HCT116 (cell line): Measurements from ENCODE around the gene PLK5. TPM values are rescaled to one million over a fixed set of nuclear protein-coding genes. Genes with fewer than 3 reads are reported as not detected.

Experiments
- ATAC-seq: fragments of 200-7000 bp; cut with Tn5 transposase; 2 replicates; pipeline ENCODE4 v1.9.1; 2020; ENCODE audit warnings: mild to moderate bottlenecking, moderate library complexity
- BruUV-seq: library from RNA; stranded (reverse); fragments of 400-500 nt; replicated peaks from 2 replicates; lab custom pipeline; 2021; lab: Mats Ljungman, UMichigan
- CTCF ChIA-PET: fragments of 300-600 bp; sonication (Branson Sonifier 250); formaldehyde crosslinking; loops from one replicate; lab custom pipeline; 2021; ENCODE audit warnings: antibody characterized with exemption; lab: Charles Lee
- POLR2A ChIA-PET: fragments of 300-600, 350-600 bp; sonication (Branson Sonifier 250); formaldehyde crosslinking; loops from one replicate; lab custom pipeline; 2021; ENCODE audit warnings: antibody characterized with exemption; lab: Charles Lee
- RAD21 ChIA-PET, 2 experiments: fragments of 300-600 bp; sonication (Branson Sonifier 250); formaldehyde crosslinking; loops; one replicate each; lab custom pipeline; 2023; ENCODE audit warnings: low total read pairs in 2 of 2; ENCODE audit not compliant: uncharacterized antibody in 2 of 2, unreplicated experiment in 2 of 2, low non-redundant PET in 1 of 2; lab: Charles Lee
- DNase-seq: peaks from one replicate; pipeline ENCODE4 v3.0.0-alpha.2; 2010; ENCODE audit warnings: low read depth, low spot score
- H2AFZ ChIP-seq: fragments of 200-600 bp; shearing (Covaris generic), sonication (generic); 2 replicates; pipeline ENCODE4 v1.6.1; 2017; ENCODE audit warnings: low read depth, mixed run types, mixed read lengths, antibody characterized with exemption, low read length; ENCODE audit not compliant: poor library complexity, severe bottlenecking
- H3K27ac ChIP-seq: 2 replicates; pipeline ENCODE4 v1.5.1; 2012; ENCODE audit warnings: low read depth, low read length
- H3K27me3 ChIP-seq: fragments of 200-600 bp; sonication (generic); 2 replicates; pipeline ENCODE4 v1.6.1; 2016; ENCODE audit warnings: mixed run types, low read length, mixed read lengths; ENCODE audit not compliant: insufficient read depth
- H3K36me3 ChIP-seq, 2 experiments: fragments of 200-500 bp in 1 of 2; fragments of 200-600 bp in 1 of 2; sonication (Bioruptor generic) in 1 of 2; sonication (generic) in 1 of 2; 2 replicates each; pipeline versions ENCODE4 v1.5.1 to v1.6.1; 2014 to 2016; ENCODE audit warnings: low read length in 2 of 2, inconsistent platforms in 1 of 2, mixed read lengths in 1 of 2, mixed run types in 1 of 2; ENCODE audit not compliant: insufficient read depth in 2 of 2, control insufficient read depth in 1 of 2
- H3K4me1 ChIP-seq, 2 experiments: fragments of 200-600 bp in 1 of 2; sonication (generic) in 1 of 2; 2 replicates each; pipeline versions ENCODE4 v1.5.1 to v1.6.1; 2012 to 2017; ENCODE audit warnings: low read length in 2 of 2, inconsistent platforms in 1 of 2, mild to moderate bottlenecking in 1 of 2, mixed read lengths in 1 of 2, mixed run types in 1 of 2, moderate library complexity in 1 of 2; ENCODE audit not compliant: insufficient read depth in 2 of 2, control insufficient read depth in 1 of 2
- H3K4me2 ChIP-seq: fragments of 200-600 bp; sonication (generic); 2 replicates; pipeline ENCODE4 v1.6.1; 2017; ENCODE audit warnings: mixed run types, low read length, mixed read lengths
- H3K4me3 ChIP-seq, 2 experiments: fragments of 200-600 bp in 1 of 2; sonication (generic) in 1 of 2; replicated peaks in 1 of 2; 2 replicates each; pipeline ENCODE4 v1.5.1; 2011 to 2016; ENCODE audit warnings: low read length in 2 of 2, control low read depth in 1 of 2, low read depth in 1 of 2, mild to moderate bottlenecking in 1 of 2, mixed read lengths in 1 of 2, mixed run types in 1 of 2
- H3K79me2 ChIP-seq: fragments of 200-600 bp; sonication (generic); 2 replicates; pipeline ENCODE4 v1.6.1; 2017; ENCODE audit warnings: mild to moderate bottlenecking, mixed run types, low read length, moderate library complexity, mixed read lengths; ENCODE audit not compliant: insufficient read depth
- H3K9ac ChIP-seq: fragments of 200-600 bp; sonication (generic); 2 replicates; pipeline ENCODE4 v1.6.1; 2016; ENCODE audit warnings: low read length, mixed read lengths
- H3K9me2 ChIP-seq: fragments of 200-600 bp; sonication (generic), shearing (Covaris generic); 2 replicates; pipeline ENCODE4 v1.6.1; 2017; ENCODE audit warnings: mixed run types, mild to moderate bottlenecking, moderate library complexity; ENCODE audit not compliant: insufficient read depth
- H3K9me3 ChIP-seq, 2 experiments: fragments of 200-500 bp in 1 of 2; fragments of 200-600 bp in 1 of 2; sonication (Bioruptor generic) in 1 of 2; sonication (generic) in 1 of 2; 2 replicates each; pipeline ENCODE4 v1.6.1; 2014 to 2017; ENCODE audit warnings: low read length in 2 of 2, mixed read lengths in 2 of 2, inconsistent platforms in 1 of 2, low read depth in 1 of 2, mild to moderate bottlenecking in 1 of 2, mixed run types in 1 of 2, moderate library complexity in 1 of 2; ENCODE audit not compliant: control insufficient read depth in 1 of 2, insufficient read depth in 1 of 2
- H4K20me1 ChIP-seq: fragments of 200-600 bp; sonication (generic), shearing (Covaris generic); 2 replicates; pipeline ENCODE4 v1.6.1; 2017; ENCODE audit warnings: mixed run types, mild to moderate bottlenecking, moderate library complexity; ENCODE audit not compliant: insufficient read depth
- CBX3 ChIP-seq: IDR thresholded peaks from 2 replicates; pipeline ENCODE4 v1.6.1; 2012; ENCODE audit warnings: low read depth
- CEBPB ChIP-seq: IDR thresholded peaks from 2 replicates; pipeline ENCODE4 v1.6.1; 2012; ENCODE audit warnings: low read depth
- CTCF ChIP-seq, 3 experiments: fragments of 200-600 bp in 1 of 3; sonication (generic) in 1 of 3; IDR thresholded peaks in 2 of 3; conservative IDR thresholded peaks in 1 of 3; 2 replicates each; pipeline ENCODE4 v1.5.1; 2012 to 2017; ENCODE audit warnings: low read depth in 2 of 3, low read length in 2 of 3, antibody characterized with exemption in 1 of 3, borderline replicate concordance in 1 of 3, control low read depth in 1 of 3, mild to moderate bottlenecking in 1 of 3, mixed read lengths in 1 of 3, mixed run types in 1 of 3, moderate library complexity in 1 of 3; ENCODE audit not compliant: insufficient read depth in 1 of 3
- EZH2 ChIP-seq: fragments of 200-600 bp; sonication (generic); IDR thresholded peaks from 2 replicates; pipeline ENCODE4 v1.6.1; 2017; ENCODE audit warnings: antibody characterized with exemption, mixed run types
- EZH2phosphoT487 ChIP-seq: fragments of 200-600 bp; IDR thresholded peaks from 2 replicates; pipeline ENCODE4 v1.6.1; 2018; ENCODE audit warnings: antibody characterized with exemption, borderline replicate concordance
- FOSL1 ChIP-seq: IDR thresholded peaks from 2 replicates; pipeline ENCODE4 v1.6.1; 2012; ENCODE audit warnings: low read depth
- POLR2A ChIP-seq: IDR thresholded peaks from 2 replicates; pipeline ENCODE4 v1.7.0; 2011; ENCODE audit warnings: borderline replicate concordance; ENCODE audit not compliant: insufficient read depth, insufficient read length; ENCODE audit errors: extremely low read depth
- POLR2AphosphoS5 ChIP-seq: IDR thresholded peaks from 2 replicates; pipeline ENCODE4 v1.6.1; 2011; ENCODE audit warnings: mild to moderate bottlenecking, low read depth, low read length, moderate library complexity
- RAD21 ChIP-seq: IDR thresholded peaks from 2 replicates; pipeline ENCODE4 v1.6.1; 2012; ENCODE audit warnings: low read depth, mild to moderate bottlenecking
- SP1 ChIP-seq: IDR thresholded peaks from 2 replicates; pipeline ENCODE4 v1.6.1; 2012; ENCODE audit warnings: low read depth
- SRF ChIP-seq: IDR thresholded peaks from 2 replicates; pipeline ENCODE4 v1.6.1; 2012; ENCODE audit warnings: low read depth
- TCF7L2 ChIP-seq: IDR thresholded peaks from 2 replicates; pipeline ENCODE4 v1.7.0; 2011; ENCODE audit warnings: borderline replicate concordance, inconsistent platforms; ENCODE audit not compliant: insufficient read depth, insufficient read length; ENCODE audit errors: extremely low read depth
- YY1 ChIP-seq: IDR thresholded peaks from 2 replicates; pipeline ENCODE4 v1.6.1; 2011; ENCODE audit warnings: low read length, low read depth, moderate library complexity, mild to moderate bottlenecking; ENCODE audit not compliant: insufficient replicate concordance; ENCODE audit errors: extremely low read depth
- ZFX ChIP-seq: fragments of 450-650 bp; IDR thresholded peaks from 2 replicates; pipeline ENCODE4 v1.6.1; 2017
- ZNF274 ChIP-seq: fragments of 200-500 bp; sonication (Bioruptor generic); IDR thresholded peaks from 2 replicates; pipeline ENCODE4 v1.6.1; 2014; ENCODE audit warnings: mild to moderate bottlenecking, low read depth, low read length, inconsistent platforms
- intact Hi-C: fragments of 100-400 bp; cut with micrococcal nuclease; formaldehyde crosslinking; loops from 2 replicates; pipeline ENCODE4 v1.10.0; 2022
- total RNA-seq: library from RNA; stranded (reverse); gene quantifications from one replicate; pipeline ENCODE4 v1.2.1, GENCODE V29; 2021; ENCODE audit not compliant: unreplicated experiment

Gene PLK5
- total RNA-seq, 1 experiment from 2014 or later, result not detected

- Histone ChIP-seq H3K36me3 (no peaks in the 10 kb centered on the region), H4K20me1 (no peaks in the 10 kb centered on the region), H3K4me2 (no peak overlapping the region), H3K79me2 (peaks cover 10% of the 10 kb centered on the region; the same call in 1 of the 2 replicates), H3K4me3 (no peak overlapping the region), H2AFZ (no peak overlapping the region), H3K27ac (no peak overlapping the region), H3K9me3 (no peaks in the 10 kb centered on the region), H3K4me1 (peaks cover 10 to 27% of the 10 kb centered on the region in 2 experiments), H3K27me3 (no peaks in the 10 kb centered on the region), H3K9me2 (no peaks in the 10 kb centered on the region), H3K9ac (no peak overlapping the region)
- POLR2A ChIA-PET, result no interaction called here
- no peak for TF ChIP-seq SP1
- no peak for TF ChIP-seq RAD21
- TF ChIP-seq POLR2AphosphoS5, result no peak
- no peak for TF ChIP-seq EZH2
- TF ChIP-seq TCF7L2, result no peak
- no peak for TF ChIP-seq CTCF (IDR thresholded peaks at IDR 0.05 in 2 of 3, conservative IDR thresholded peaks at IDR 0.05 in 1 of 3; ENCODE audit: borderline replicate concordance in 1 of 3, insufficient read depth in 1 of 3, low read depth in 2 of 3, low read length in 2 of 3)
- no peak for TF ChIP-seq FOSL1
- no peak for TF ChIP-seq CBX3
- no peak for TF ChIP-seq EZH2phosphoT487
- no peak for TF ChIP-seq YY1
- no peak for TF ChIP-seq SRF
- TF ChIP-seq ZFX, result no peak
- TF ChIP-seq POLR2A, result no peak
- TF ChIP-seq CEBPB, result no peak
- no peak for TF ChIP-seq ZNF274
- CTCF ChIA-PET, result no interaction called here
- DNase-seq (no peak), ATAC-seq (no peak)
- no TSS peak for BruUV-seq
- intact Hi-C loops, result no loop called here
- RAD21 ChIA-PET, result no interaction called here
Measured at GRCh38 chr19:1516395-1516753, 7.5 kb upstream of the PLK5 start.
